GM21619 (cell line): ENCODE results near the gene OR4X2.
"Not testable (repeated sequence)": the region's sequence is repeated elsewhere in the genome, so short reads cannot be mapped to it uniquely, and the experiment has no call there.

Experiments
- ATAC-seq: cut with Tn5 transposase; IDR thresholded peaks from one replicate; pipeline ENCODE4 v1.9.1; 2021; ENCODE audit not compliant: unreplicated experiment

OR4X2 gene

GRCh38 chr11:48244804-48245203 lies at the start of gene OR4X2:
Gene OR4X2, plus strand, starts transcription at chr11:48245104. Its CDS starts 0 bp downstream, at chr11:48245104.
- ATAC-seq, result no peak

- no peak for ATAC-seq
Measured at GRCh38 chr11:48207881-48208280, 37.0 kb upstream of the OR4X2 start.

- no peak for ATAC-seq
Measured at GRCh38 chr11:48210052-48210451, 34.9 kb upstream of the OR4X2 start.

DNA sequence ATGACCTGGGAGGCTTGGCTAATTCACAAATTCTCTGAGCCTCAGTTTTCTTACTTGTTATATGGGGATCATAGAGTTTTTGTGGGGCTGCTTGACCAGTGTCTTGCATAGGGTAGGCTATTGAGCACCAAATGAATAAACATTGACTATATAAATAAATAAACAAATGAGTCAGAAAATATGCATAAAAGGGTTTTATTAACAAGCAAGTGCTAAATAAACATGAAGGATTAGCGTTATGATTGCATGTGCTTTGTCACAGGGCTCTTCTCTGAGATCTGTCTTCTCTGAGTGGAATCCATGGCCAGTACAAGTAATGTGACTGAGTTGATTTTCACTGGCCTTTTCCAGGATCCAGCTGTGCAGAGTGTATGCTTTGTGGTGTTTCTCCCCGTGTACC lies 28.4 kb upstream of the OR4X2 start, which contains the start of gene OR4B1:
TSS of gene OR4B1 (plus strand) at position 301 of the 400 bp plus-strand sequence. CDS start at position 301, 0 bp downstream.
- ATAC-seq, result no peak

DNA sequence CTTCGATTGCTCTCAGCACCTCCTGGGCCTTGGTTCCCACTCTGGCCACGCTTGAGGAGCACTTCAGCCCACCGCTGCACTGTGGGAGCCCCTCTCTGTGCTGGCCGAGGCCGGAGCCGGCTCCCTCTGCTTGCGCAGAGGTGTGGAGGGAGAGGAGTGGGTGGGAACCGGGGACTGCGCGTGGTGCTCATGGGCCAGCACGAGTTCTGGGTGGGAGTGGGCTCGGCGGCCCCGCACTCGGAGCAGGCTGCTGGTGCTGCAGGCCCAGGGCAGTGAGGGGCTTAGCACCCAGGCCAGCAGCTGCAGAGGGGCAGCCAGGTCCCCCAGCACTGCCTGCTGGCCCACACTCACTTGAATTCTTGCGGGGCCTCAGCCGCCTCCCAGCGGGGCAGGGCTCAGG lies 16.1 kb upstream of the OR4X2 start:
- ATAC-seq, result no peak

DNA sequence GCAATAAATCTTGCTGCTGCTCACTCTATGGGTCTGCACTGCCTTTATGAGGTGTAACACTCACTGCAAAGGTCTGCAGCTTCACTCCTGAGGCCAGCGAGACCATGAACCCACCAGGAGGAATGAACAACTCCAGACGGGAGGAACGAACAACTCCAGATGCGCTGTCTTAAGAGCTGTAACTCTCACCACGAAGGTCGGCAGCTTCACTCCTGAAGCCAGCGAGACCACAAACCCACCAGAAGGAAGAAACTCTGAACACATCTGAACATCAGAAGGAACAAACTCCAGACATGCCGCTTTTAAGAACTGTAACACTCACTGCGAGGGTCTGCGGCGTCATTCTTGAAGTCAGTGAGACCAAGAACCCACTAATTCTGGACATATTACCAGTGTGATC lies 14.8 kb upstream of the OR4X2 start:
- not testable (repeated sequence) for ATAC-seq

GRCh38 chr11:48237727-48238126 lies 7.2 kb upstream of the OR4X2 start:
- ATAC-seq, result no peak

DNA sequence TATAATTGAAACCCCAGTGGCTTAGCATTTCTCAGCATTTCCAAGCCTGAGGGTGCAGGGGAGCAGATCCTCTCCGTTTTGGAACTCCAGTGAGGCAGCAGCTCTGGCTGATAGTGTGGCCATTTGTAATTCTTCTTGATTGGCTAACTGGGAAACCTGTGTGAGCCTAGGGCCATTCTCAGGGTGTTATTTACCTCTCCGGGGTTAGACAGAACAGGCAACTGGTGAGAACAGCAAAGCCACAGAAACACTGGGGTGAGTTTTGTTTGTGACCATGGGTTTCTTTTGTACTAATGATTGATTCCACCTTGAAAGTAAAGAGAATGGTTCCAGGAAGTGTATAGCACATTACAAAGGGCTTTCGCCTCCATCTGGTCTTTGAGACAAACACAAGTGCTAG lies 2.4 kb upstream of the OR4X2 start:
- no peak for ATAC-seq

GRCh38 chr11:48248902-48249301 lies 4.0 kb downstream of the OR4X2 start:
- no peak for ATAC-seq

GRCh38 chr11:48261600-48261999 lies 16.7 kb downstream of the OR4X2 start:
- no peak for ATAC-seq

GRCh38 chr11:48263423-48263911 lies 18.6 kb downstream of the OR4X2 start, which contains the start of gene OR4X1:
Gene OR4X1, plus strand, starts transcription at chr11:48263861. Its CDS starts 0 bp downstream, at chr11:48263861.
- no peak for ATAC-seq

- no peak for ATAC-seq
Measured at GRCh38 chr11:48270621-48271020, 25.7 kb downstream of the OR4X2 start.

- no peak for ATAC-seq
Measured at GRCh38 chr11:48272606-48273005, 27.7 kb downstream of the OR4X2 start.
